ENCODE measurements around the gene PLEKHF1.

PLEKHF1 gene

DNA sequence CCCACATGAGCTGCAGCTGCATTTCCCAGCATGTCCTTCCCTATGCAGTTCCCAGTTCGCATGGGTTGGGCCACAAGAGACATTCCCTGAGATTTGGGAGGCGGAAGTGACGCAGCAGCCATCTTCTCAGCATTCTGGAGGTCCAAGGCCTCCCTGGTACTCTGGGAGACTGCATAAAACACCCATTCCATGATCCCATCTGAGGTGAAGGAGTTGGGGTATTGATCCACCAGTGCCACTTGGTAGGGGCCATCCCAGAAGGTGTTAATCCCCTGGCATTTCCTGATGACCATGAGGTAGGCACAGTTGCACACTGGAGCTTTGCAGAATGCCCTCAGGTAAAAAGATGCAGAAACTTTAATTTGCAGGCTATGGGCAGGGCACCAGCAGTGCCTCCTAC lies 33.8 kb upstream of the PLEKHF1 start:
- TF ChIP-seq, protein P1, sequence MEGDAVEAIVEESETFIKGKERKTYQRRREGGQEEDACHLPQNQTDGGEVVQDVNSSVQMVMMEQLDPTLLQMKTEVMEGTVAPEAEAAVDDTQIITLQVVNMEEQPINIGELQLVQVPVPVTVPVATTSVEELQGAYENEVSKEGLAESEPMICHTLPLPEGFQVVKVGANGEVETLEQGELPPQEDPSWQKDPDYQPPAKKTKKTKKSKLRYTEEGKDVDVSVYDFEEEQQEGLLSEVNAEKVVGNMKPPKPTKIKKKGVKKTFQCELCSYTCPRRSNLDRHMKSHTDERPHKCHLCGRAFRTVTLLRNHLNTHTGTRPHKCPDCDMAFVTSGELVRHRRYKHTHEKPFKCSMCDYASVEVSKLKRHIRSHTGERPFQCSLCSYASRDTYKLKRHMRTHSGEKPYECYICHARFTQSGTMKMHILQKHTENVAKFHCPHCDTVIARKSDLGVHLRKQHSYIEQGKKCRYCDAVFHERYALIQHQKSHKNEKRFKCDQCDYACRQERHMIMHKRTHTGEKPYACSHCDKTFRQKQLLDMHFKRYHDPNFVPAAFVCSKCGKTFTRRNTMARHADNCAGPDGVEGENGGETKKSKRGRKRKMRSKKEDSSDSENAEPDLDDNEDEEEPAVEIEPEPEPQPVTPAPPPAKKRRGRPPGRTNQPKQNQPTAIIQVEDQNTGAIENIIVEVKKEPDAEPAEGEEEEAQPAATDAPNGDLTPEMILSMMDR (IDR thresholded peaks at IDR 0.05; ENCODE audit: low read depth, low read length): no peak
- no peaks in the 10 kb centered on the region for H3K36me3 ChIP-seq
- no peak overlapping the region for H3K27ac ChIP-seq
- no peaks in the 10 kb centered on the region for H3K27me3 ChIP-seq (ENCODE audit: insufficient read depth, low read depth, severe bottlenecking)
- no peak for DNase-seq
- H3K4me3 ChIP-seq (ENCODE audit: low read depth, low read length): no peak overlapping the region
- no peaks in the 10 kb centered on the region for H3K9me3 ChIP-seq (ENCODE audit: severe bottlenecking)

DNA sequence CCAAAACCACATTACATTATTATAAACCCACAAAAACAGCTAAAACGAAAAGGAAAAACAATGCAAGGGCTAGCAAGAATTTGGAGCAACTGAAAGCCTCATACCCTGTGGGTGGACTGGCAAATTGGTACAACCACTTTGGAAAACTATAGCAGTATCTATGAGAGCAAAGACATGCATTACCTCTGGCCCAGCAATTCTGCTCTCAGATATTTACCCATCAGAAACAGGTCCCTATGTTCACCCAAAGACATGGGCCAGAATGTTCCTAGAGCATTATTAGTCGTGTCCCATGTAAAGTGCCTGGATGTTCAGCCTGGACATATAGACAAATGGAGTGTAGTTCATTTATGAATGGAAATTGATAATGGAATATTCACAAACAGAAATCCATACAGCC lies 31.3 kb upstream of the PLEKHF1 start:
- H3K27me3 ChIP-seq (ENCODE audit: insufficient read depth, low read depth, severe bottlenecking): no peaks in the 10 kb centered on the region
- no peak overlapping the region for H3K4me3 ChIP-seq (ENCODE audit: low read depth, low read length)
- TF ChIP-seq, protein P1 (IDR thresholded peaks at IDR 0.05; ENCODE audit: low read depth, low read length): no peak
- H3K9me3 ChIP-seq (ENCODE audit: severe bottlenecking): no peaks in the 10 kb centered on the region
- no peak overlapping the region for H3K27ac ChIP-seq
- no peaks in the 10 kb centered on the region for H3K36me3 ChIP-seq
- DNase-seq: no peak

DNA sequence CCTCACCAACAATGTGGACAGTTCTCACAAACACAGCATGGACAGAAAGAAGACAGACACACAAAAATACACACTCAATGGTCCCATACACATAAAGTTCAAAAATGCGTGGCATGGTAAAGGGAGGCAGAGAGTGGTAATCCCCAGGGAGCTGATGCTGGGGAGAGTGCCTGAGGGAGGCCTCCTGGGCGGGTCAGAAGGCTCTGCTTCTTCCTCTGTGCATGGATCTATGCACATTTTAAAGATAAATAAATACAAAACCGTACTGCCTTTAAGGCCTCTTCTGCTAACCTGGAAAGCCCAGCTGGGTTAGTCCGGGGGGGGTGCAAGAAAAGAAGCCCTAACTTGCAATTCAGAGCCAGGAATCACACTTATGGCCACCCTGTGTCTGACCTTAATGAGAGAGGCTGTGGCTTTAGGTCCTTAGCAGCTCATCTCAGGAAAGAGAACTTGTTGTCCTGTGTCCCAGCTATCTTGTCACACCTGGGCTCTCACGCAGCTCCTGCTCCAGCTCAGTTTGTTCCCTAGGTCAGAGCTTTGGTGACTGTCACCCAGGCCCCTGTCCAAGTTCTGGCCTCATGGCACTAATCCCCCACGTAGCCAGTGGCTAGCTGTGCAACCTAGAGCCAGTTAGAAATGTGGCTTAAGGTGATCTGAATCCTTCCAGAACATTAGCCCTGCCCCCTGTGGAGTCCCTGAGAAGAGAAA lies 30.7 kb upstream of the PLEKHF1 start:
- Histone ChIP-seq H3K27me3 (ENCODE audit: insufficient read depth, low read depth, severe bottlenecking) (no peaks in the 10 kb centered on the region), H3K9me3 (ENCODE audit: severe bottlenecking) (no peaks in the 10 kb centered on the region), H3K4me3 (ENCODE audit: low read depth, low read length) (no peak overlapping the region), H3K36me3 (no peaks in the 10 kb centered on the region), H3K27ac (no peak overlapping the region)
- TF ChIP-seq, protein P1 (IDR thresholded peaks at IDR 0.05; ENCODE audit: low read depth, low read length): no peak
- DNase-seq: no peak

DNA sequence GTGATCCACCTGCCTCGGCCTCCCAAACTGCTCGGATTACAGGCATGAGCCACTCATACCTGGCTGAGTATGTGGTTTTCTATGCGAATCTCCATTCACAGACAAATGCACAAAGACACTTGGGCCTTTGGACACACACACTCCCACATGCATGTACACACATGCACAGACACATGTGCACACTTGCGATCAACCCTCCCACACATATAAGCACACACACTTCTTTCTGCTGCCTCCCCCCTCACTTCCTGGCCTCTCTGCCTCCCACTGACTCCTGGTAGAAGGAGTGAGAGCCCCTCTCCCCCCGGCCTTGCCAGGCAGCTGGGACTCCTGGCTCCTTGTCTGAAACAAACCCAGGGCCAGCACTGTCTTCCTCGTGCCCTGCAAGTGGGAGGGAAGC lies 29.3 kb upstream of the PLEKHF1 start:
- TF ChIP-seq, protein P1 (IDR thresholded peaks at IDR 0.05; ENCODE audit: low read depth, low read length): no peak
- no peak for DNase-seq
- Histone ChIP-seq H3K36me3 (no peaks in the 10 kb centered on the region), H3K27ac (no peak overlapping the region), H3K4me3 (ENCODE audit: low read depth, low read length) (no peak overlapping the region), H3K27me3 (ENCODE audit: insufficient read depth, low read depth, severe bottlenecking) (no peaks in the 10 kb centered on the region), H3K9me3 (ENCODE audit: severe bottlenecking) (no peaks in the 10 kb centered on the region)

DNA sequence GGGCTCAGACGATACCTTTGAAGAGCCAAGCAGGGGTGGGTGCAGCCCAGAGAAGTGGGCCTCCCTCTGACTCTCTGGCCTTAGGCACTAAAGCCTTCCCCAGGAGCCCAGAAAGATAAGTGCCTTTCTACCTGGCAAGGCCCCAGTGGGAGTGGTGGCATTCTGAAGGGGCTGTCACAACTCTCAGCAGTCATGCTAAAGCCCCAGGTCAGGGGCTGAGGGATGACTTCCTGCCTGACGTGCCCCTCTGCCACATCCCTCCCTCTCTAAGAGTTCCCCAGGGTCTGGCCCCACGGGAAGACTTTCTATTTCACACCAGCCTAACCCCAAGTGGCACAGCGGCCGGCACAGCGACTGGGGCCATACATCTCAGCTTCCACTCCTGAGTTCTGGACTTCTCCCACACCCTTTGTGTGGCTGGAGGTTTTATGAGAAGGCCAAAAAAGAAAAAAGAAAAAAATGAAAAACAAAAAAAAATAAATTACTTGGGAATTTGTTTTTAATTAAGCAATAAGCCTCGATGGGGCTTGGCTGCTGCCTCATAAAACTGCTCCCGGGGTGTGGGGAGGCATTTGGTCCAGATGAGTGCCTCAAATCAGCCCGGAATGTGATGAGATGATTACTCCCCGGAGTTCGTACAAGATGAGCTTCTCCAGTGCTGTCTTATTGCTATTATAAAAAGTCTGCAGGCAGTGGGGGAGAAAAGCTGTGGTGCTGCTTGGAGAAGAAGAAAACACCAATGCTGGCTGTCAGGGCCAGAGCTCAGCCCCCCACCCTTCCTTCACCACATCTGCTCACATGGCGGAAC lies 28.5 kb upstream of the PLEKHF1 start:
- no peak for DNase-seq

More for the DNA sequence above, 28.5 kb upstream of the PLEKHF1 start:
- Histone ChIP-seq H3K9me3 (ENCODE audit: severe bottlenecking) (no peaks in the 10 kb centered on the region), H3K27me3 (ENCODE audit: insufficient read depth, low read depth, severe bottlenecking) (no peaks in the 10 kb centered on the region), H3K36me3 (no peaks in the 10 kb centered on the region), H3K27ac (no peak overlapping the region), H3K4me3 (ENCODE audit: low read depth, low read length) (no peak overlapping the region)
- TF ChIP-seq, protein P1 (IDR thresholded peaks at IDR 0.05; ENCODE audit: low read depth, low read length): no peak

Measured in WERI-Rb-1 (cell line).